Neural progenitor cell (in vitro differentiated cells): Measurements from ENCODE around the gene CNTNAP2. TPM values are rescaled to one million over a fixed set of nuclear protein-coding genes. Genes with fewer than 3 reads are reported as not detected.

Source experiments
- DNase-seq: peaks from one replicate; pipeline ENCODE4 v3.0.0-alpha.2; 2016; ENCODE audit warnings: low spot score
- H2AFZ ChIP-seq: fragments of 200-600 bp; sonication (generic); replicated peaks from 2 replicates; pipeline ENCODE4 v1.6.1; 2016; ENCODE audit warnings: antibody characterized with exemption
- H3F3A ChIP-seq: fragments of 200-600 bp; sonication (generic); 2 replicates; pipeline ENCODE4 v1.6.1; 2016; ENCODE audit warnings: antibody characterized with exemption, low read depth
- H3K27ac ChIP-seq: fragments of 200-600 bp; sonication (generic); 2 replicates; pipeline ENCODE4 v1.5.1; 2016; ENCODE audit warnings: mild to moderate bottlenecking
- H3K27me3 ChIP-seq: fragments of 200-600 bp; sonication (generic); 2 replicates; pipeline ENCODE4 v1.6.1; 2016; ENCODE audit warnings: mild to moderate bottlenecking, moderate library complexity
- H3K36me3 ChIP-seq: fragments of 200-600 bp; sonication (generic); 2 replicates; pipeline ENCODE4 v1.5.1; 2016
- H3K4me1 ChIP-seq: fragments of 200-600 bp; sonication (generic); 2 replicates; pipeline ENCODE4 v1.6.1; 2016; ENCODE audit warnings: mixed run types
- H3K4me2 ChIP-seq: fragments of 200-600 bp; sonication (generic); 2 replicates; pipeline ENCODE4 v1.6.1; 2016
- H3K4me3 ChIP-seq: fragments of 200-600 bp; sonication (generic); 2 replicates; pipeline ENCODE4 v1.5.1; 2016
- H3K79me2 ChIP-seq: fragments of 200-600 bp; sonication (generic); 2 replicates; pipeline ENCODE4 v1.6.1; 2016; ENCODE audit warnings: low read depth
- H3K9ac ChIP-seq: fragments of 200-600 bp; sonication (generic); 2 replicates; pipeline ENCODE4 v1.6.1; 2016
- H3K9me3 ChIP-seq: fragments of 200-600 bp; sonication (generic); 2 replicates; pipeline ENCODE4 v1.5.1; 2016; ENCODE audit warnings: low read depth
- H4K20me1 ChIP-seq: fragments of 200-600 bp; sonication (generic); 2 replicates; pipeline ENCODE4 v1.6.1; 2016; ENCODE audit warnings: low read depth
- H3K27ac Mint-ChIP-seq: 3 replicates; pipeline ENCODE4 v1.8.0; 2021; ENCODE audit warnings: mixed read lengths
- H3K27me3 Mint-ChIP-seq: 2 replicates; pipeline ENCODE4 v1.8.0; 2022; ENCODE audit warnings: low read depth, mild to moderate bottlenecking, inconsistent platforms, moderate library complexity, mixed read lengths; ENCODE audit not compliant: insufficient read depth
- H3K36me3 Mint-ChIP-seq: 3 replicates; pipeline ENCODE4 v1.8.0; 2021; ENCODE audit warnings: mixed read lengths
- H3K4me1 Mint-ChIP-seq: 3 replicates; pipeline ENCODE4 v1.8.0; 2021; ENCODE audit warnings: mixed read lengths
- H3K4me3 Mint-ChIP-seq: 3 replicates; pipeline ENCODE4 v1.8.0; 2021; ENCODE audit warnings: mild to moderate bottlenecking, moderate library complexity, mixed read lengths
- H3K9me3 Mint-ChIP-seq: 3 replicates; pipeline ENCODE4 v1.8.0; 2020; ENCODE audit warnings: mixed read lengths
- CTCF ChIP-seq: fragments of 200-600 bp; sonication (generic); IDR thresholded peaks from 2 replicates; pipeline ENCODE4 v1.5.1; 2017; ENCODE audit warnings: antibody characterized with exemption, mild to moderate bottlenecking
- EZH2 ChIP-seq: fragments of 200-600 bp; sonication (generic); IDR thresholded peaks from 2 replicates; pipeline ENCODE4 v1.6.1; 2017; ENCODE audit warnings: antibody characterized with exemption, mild to moderate bottlenecking, moderate library complexity
- EZH2phosphoT487 ChIP-seq: fragments of 200-600 bp; sonication (generic); IDR thresholded peaks from 2 replicates; pipeline ENCODE4 v1.6.1; 2017; ENCODE audit warnings: antibody characterized with exemption
- total RNA-seq: library from RNA; depleted of rRNA; stranded (reverse); fragments of >200 nt; gene quantifications from 2 replicates; pipeline ENCODE4 v1.2.3, GENCODE V29; 2015; ENCODE audit warnings: low replicate concordance

CNTNAP2 gene
- total RNA-seq, 1 donor from 2014 or later = 126 TPM

- no peaks in the 10 kb centered on the region for H3K9me3 Mint-ChIP-seq
- Histone ChIP-seq H3K4me2 (no peak overlapping the region), H3K27ac (no peak overlapping the region)
Measured at GRCh38 chr7:146455091-146455655, 338.6 kb downstream of the CNTNAP2 start.

GRCh38 chr7:146479040-146479439 is 362.4 kb downstream of the CNTNAP2 start:
- no peaks in the 10 kb centered on the region for H3K4me1 ChIP-seq
- H3K27ac ChIP-seq = no peak overlapping the region
- H3K4me2 ChIP-seq = no peak overlapping the region
- H3K4me3 ChIP-seq = no peak overlapping the region
- H3K4me1 Mint-ChIP-seq = no peaks in the 10 kb centered on the region
- H4K20me1 ChIP-seq = no peaks in the 10 kb centered on the region
- TF ChIP-seq CTCF (no peak), EZH2phosphoT487 (no peak), EZH2 (no peak)
- DNase-seq = no peak
- H2AFZ ChIP-seq = no peak overlapping the region
- no peaks in the 10 kb centered on the region for H3F3A ChIP-seq
- H3K27me3 Mint-ChIP-seq = no peaks in the 10 kb centered on the region
- H3K9me3 Mint-ChIP-seq = no peaks in the 10 kb centered on the region
- no peaks in the 10 kb centered on the region for H3K36me3 Mint-ChIP-seq
- H3K27me3 ChIP-seq = no peaks in the 10 kb centered on the region
- H3K9me3 ChIP-seq = no peaks in the 10 kb centered on the region
- H3K27ac Mint-ChIP-seq = no peak overlapping the region
- no peak overlapping the region for H3K4me3 Mint-ChIP-seq
- no peaks in the 10 kb centered on the region for H3K36me3 ChIP-seq
- no peak overlapping the region for H3K9ac ChIP-seq
- H3K79me2 ChIP-seq = no peaks in the 10 kb centered on the region

More at GRCh38 chr7:146455091-146455655, 338.6 kb downstream of the CNTNAP2 start:
- Histone ChIP-seq H3K9ac (no peak overlapping the region), H3K36me3 (no peaks in the 10 kb centered on the region), H4K20me1 (no peaks in the 10 kb centered on the region), H2AFZ (no peak overlapping the region), H3K4me3 (no peak overlapping the region), H3K9me3 (no peaks in the 10 kb centered on the region), H3K4me1 (no peaks in the 10 kb centered on the region), H3K79me2 (no peaks in the 10 kb centered on the region), H3F3A (no peaks in the 10 kb centered on the region), H3K27me3 (no peaks in the 10 kb centered on the region)
- H3K27ac Mint-ChIP-seq = no peak overlapping the region
- no peaks in the 10 kb centered on the region for H3K4me1 Mint-ChIP-seq
- TF ChIP-seq EZH2phosphoT487 (no peak), EZH2 (no peak), CTCF (no peak)
- no peaks in the 10 kb centered on the region for H3K36me3 Mint-ChIP-seq
- no peak for DNase-seq
- no peaks in the 10 kb centered on the region for H3K27me3 Mint-ChIP-seq
- no peak overlapping the region for H3K4me3 Mint-ChIP-seq

- no peaks in the 10 kb centered on the region for H3K4me1 ChIP-seq
- H3K27ac Mint-ChIP-seq = no peak overlapping the region
- DNase-seq = no peak
- no peaks in the 10 kb centered on the region for H3K36me3 ChIP-seq
- H4K20me1 ChIP-seq = no peaks in the 10 kb centered on the region
- no peak overlapping the region for H3K4me2 ChIP-seq
- no peaks in the 10 kb centered on the region for H3K36me3 Mint-ChIP-seq
- H3K27ac ChIP-seq = no peak overlapping the region
- H3K79me2 ChIP-seq = no peaks in the 10 kb centered on the region
- TF ChIP-seq EZH2phosphoT487 = no peak
- TF ChIP-seq EZH2 = no peak
- TF ChIP-seq CTCF = no peak
- H3K27me3 ChIP-seq = no peaks in the 10 kb centered on the region
- H3F3A ChIP-seq = no peaks in the 10 kb centered on the region
- no peak overlapping the region for H3K4me3 Mint-ChIP-seq
- no peaks in the 10 kb centered on the region for H3K27me3 Mint-ChIP-seq
- H3K4me3 ChIP-seq = no peak overlapping the region
- H3K4me1 Mint-ChIP-seq = no peaks in the 10 kb centered on the region
- no peaks in the 10 kb centered on the region for H3K9me3 ChIP-seq
- no peak overlapping the region for H3K9ac ChIP-seq
- no peaks in the 10 kb centered on the region for H3K9me3 Mint-ChIP-seq
- H2AFZ ChIP-seq = no peak overlapping the region
Measured at GRCh38 chr7:146486519-146486918, 369.9 kb downstream of the CNTNAP2 start.
